ENCODE data around the gene ZNF516. TPM values are rescaled to one million over a fixed set of nuclear protein-coding genes. Genes with fewer than 3 reads are reported as not detected.

ZNF516 gene
- total and polyA plus RNA-seq, 10 of the 15 experiments (the other 5 are each of a cell fraction or from before 2014, with no cell fraction given), result 2.0 to 32.0 (median 8.3) TPM

DNA sequence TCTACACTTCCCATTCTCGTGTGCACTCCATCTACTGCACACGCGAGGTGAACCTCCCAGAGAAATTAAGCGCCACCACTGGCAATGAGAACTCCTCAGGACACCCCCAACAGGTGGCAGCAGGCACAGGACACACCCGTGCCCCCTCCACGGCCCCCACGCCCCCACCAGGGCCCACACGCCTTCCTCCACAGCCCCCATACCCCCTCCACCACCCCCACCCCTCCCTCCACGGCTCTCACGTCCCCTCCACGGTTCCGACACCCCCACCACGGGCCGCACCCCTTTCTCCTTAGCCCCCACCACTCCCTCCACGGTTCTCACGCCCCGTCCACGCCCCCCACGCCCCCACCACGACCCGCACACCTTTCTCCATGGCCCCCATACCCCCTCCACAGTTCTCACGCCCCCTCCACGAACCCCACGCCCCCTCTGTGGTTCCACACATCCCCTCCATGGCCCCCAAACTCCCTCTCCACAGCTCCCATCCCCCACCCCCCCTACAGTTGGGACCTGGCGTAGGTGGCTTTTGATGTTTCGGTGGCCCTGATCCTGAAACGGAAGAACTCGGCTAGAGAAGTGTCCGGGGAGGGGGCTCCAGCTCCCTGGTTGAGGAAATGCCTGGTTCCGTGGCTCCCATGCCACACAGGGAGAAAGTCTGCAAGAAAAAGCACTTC, 110.8 kb downstream of the ZNF516 start:
- SMC1A ChIA-PET (ENCODE audit: uncharacterized antibody, unreplicated experiment), result no interaction called here
- CTCF ChIA-PET, result no interaction called here
- Histone ChIP-seq H3K9me3 (replicated peaks; ENCODE audit: control insufficient read depth, insufficient read depth, low read length) (no peaks in the 10 kb centered on the region; the same call in 2 of the 3 replicates), H2AFZ (ENCODE audit: control insufficient read depth, low read depth, low read length) (no peak overlapping the region), H3K9ac (ENCODE audit: control insufficient read depth, insufficient read depth, low read length) (no peak overlapping the region), H3K27me3 (replicated peaks in 1 of 2; ENCODE audit: control insufficient read depth in 2 of 2, insufficient read depth in 2 of 2, low read length in 1 of 2) (no peaks in the 10 kb centered on the region), H3K36me3 (ENCODE audit: control insufficient read depth in 2 of 2, insufficient read depth in 2 of 2, low read length in 1 of 2) (peaks cover 0 to 8% of the 10 kb centered on the region in 2 experiments), H3K4me3 (no peak overlapping the region), H3K4me2 (ENCODE audit: control insufficient read depth, insufficient read depth) (no peak overlapping the region), H3K4me1 (ENCODE audit: control insufficient read depth, insufficient read depth, low read length) (peaks cover 13% of the 10 kb centered on the region), H3K27ac (ENCODE audit: control insufficient read depth, insufficient read depth) (no peak overlapping the region), H4K20me1 (ENCODE audit: control insufficient read depth, insufficient read depth) (peaks cover 3% of the 10 kb centered on the region; the same call in 1 of the 2 replicates), H3K79me2 (ENCODE audit: control insufficient read depth, insufficient read depth, low read length) (peaks cover 17% of the 10 kb centered on the region)
- intact Hi-C loops (cut with micrococcal nuclease; ENCODE audit: unreplicated experiment) (no loop called here), in situ Hi-C loops (cut with MboI) (no loop called here)
- FAIRE-seq (no peak), DNase-seq (ENCODE audit: low read depth, low spot score) (no peak), ATAC-seq (no peak)
- no peak for TF ChIP-seq ETV6 (conservative IDR thresholded peaks at IDR 0.05 in 1 of 2, IDR thresholded peaks at IDR 0.05 in 1 of 2; ENCODE audit: borderline replicate concordance in 1 of 2, low read depth in 1 of 2)
- TF ChIP-seq, protein P1, sequence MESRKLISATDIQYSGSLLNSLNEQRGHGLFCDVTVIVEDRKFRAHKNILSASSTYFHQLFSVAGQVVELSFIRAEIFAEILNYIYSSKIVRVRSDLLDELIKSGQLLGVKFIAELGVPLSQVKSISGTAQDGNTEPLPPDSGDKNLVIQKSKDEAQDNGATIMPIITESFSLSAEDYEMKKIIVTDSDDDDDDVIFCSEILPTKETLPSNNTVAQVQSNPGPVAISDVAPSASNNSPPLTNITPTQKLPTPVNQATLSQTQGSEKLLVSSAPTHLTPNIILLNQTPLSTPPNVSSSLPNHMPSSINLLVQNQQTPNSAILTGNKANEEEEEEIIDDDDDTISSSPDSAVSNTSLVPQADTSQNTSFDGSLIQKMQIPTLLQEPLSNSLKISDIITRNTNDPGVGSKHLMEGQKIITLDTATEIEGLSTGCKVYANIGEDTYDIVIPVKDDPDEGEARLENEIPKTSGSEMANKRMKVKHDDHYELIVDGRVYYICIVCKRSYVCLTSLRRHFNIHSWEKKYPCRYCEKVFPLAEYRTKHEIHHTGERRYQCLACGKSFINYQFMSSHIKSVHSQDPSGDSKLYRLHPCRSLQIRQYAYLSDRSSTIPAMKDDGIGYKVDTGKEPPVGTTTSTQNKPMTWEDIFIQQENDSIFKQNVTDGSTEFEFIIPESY (IDR thresholded peaks at IDR 0.05), result no peak
- no peak for TF ChIP-seq POLR2A (IDR thresholded peaks at IDR 0.05; ENCODE audit: low read depth, low read length)
- no peak for TF ChIP-seq RB1 (IDR thresholded peaks at IDR 0.05; ENCODE audit: borderline replicate concordance)
- TF ChIP-seq TAF1 (IDR thresholded peaks at IDR 0.05; ENCODE audit: borderline replicate concordance, low read depth, low read length), result no peak
- TF ChIP-seq CBFB (IDR thresholded peaks at IDR 0.05; ENCODE audit: low read depth), result no peak
- no TSS peak for BruUV-seq (replicated peaks)
- WGBS (ENCODE audit: insufficient coverage, insufficient replicate concordance, low lambda C conversion rate, missing lambda C conversion rate), result 56% methylated on average over 13 of the region's 30 CpGs
- RAD21 ChIA-PET (ENCODE audit: unreplicated experiment), result no interaction called here
- POLR2A ChIA-PET, result no interaction called here

Data from GM12878 (cell line).